ENCODE measurements around the gene MORN2.

DNA sequence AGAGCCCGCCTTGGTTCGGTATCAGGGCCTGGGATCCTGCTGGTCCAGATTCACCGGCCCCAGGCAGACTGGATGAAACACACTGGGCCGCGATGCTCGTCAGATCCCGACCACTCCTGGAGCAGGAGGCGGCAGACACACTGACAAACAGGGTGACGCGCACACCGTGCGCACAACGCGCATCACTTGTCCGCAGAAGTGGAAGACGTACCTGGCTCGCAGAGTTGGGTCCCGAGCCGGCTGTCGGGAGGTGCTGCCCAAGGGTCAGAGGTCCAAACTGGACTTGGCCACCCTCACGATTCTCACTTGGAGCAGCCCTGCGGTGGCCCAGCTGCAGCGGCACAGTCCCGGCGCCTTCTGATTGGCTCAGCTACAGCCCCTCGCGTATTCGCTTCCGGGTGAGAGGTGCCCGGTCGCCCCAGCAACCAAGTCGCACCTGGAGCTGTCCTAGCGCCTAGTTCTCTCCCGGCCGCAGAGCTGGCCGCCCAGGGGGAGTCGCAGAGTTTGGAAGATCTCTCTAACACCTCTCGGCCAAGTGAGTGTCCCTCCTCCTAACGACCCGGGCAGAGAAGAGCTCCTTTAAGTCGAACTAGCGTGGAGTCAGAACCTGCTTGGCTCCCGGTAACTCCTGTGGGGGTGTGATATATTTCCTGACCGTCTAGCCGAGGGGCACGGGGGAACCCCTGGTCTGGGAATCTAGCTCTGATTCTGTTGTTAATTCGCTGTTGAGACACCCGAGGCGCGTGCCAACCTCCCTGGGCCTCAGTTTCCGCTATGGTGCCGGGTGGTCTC is at the start of gene MORN2, which contains the start of gene DHX57:
- TF ChIP-seq, protein P1, sequence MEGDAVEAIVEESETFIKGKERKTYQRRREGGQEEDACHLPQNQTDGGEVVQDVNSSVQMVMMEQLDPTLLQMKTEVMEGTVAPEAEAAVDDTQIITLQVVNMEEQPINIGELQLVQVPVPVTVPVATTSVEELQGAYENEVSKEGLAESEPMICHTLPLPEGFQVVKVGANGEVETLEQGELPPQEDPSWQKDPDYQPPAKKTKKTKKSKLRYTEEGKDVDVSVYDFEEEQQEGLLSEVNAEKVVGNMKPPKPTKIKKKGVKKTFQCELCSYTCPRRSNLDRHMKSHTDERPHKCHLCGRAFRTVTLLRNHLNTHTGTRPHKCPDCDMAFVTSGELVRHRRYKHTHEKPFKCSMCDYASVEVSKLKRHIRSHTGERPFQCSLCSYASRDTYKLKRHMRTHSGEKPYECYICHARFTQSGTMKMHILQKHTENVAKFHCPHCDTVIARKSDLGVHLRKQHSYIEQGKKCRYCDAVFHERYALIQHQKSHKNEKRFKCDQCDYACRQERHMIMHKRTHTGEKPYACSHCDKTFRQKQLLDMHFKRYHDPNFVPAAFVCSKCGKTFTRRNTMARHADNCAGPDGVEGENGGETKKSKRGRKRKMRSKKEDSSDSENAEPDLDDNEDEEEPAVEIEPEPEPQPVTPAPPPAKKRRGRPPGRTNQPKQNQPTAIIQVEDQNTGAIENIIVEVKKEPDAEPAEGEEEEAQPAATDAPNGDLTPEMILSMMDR (conservative IDR thresholded peaks at IDR 0.05; ENCODE audit: low read depth, low read length) = no peak
- TF ChIP-seq EZH2 (IDR thresholded peaks at IDR 0.05; ENCODE audit: low read length, unreplicated experiment) = no peak
